ENCODE results near the gene CRTAC1. TPM values are rescaled to one million over a fixed set of nuclear protein-coding genes. Genes with fewer than 3 reads are reported as not detected.

CRTAC1 gene
- total and polyA plus RNA-seq, 9 of the 15 experiments (the other 6 are each of a cell fraction or from before 2014, with no cell fraction given): not detected

DNA sequence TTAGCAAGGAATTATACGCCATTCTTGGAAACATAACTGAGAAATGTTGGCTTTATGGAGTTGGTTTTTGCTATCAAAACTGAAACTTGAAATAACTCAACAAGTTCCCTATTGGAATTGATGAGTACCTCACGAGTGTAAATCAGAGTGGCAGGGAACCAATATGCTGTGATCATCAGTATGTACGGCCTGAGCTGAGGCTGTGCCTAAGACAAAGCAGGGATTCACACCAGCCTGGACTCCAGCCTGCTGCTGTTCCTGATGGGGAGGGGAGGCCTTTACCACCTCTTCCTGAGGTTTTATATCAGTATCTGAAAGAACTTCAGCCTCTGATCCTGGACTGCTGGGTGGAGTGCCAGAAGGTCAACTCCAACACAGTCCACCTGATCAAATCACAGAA, 52.7 kb downstream of the CRTAC1 start:
- in situ Hi-C loops (cut with MboI): no loop called here
- no peak overlapping the region for H3K27ac ChIP-seq (ENCODE audit: extremely low read depth, low read depth, low read length)
- FAIRE-seq (no peak), DNase-seq (ENCODE audit: extremely low read depth in 1 of 4, low spot score in 3 of 4) (no peak), ATAC-seq (no peak)
- H3K9ac ChIP-seq (ENCODE audit: insufficient read depth in 1 of 2, low read depth in 2 of 2, low read length in 2 of 2): no peak overlapping the region
- CTCF ChIA-PET (ENCODE audit: low intra/inter-chr PET ratio): no interaction called here
- POLR2A ChIA-PET: interaction anchor here (0.9 kb wide), 1 partner anchor 12 kb away, joined by 3 read pairs; no protein-coding TSS in a partner anchor
- BruUV-seq (replicated peaks): no TSS peak
- no peaks in the 10 kb centered on the region for H3K36me3 ChIP-seq (ENCODE audit: control insufficient read depth, insufficient read depth, low read length)
- no peak overlapping the region for H3K4me2 ChIP-seq (ENCODE audit: insufficient read depth, low read length)
- H3K4me3 ChIP-seq: no peak overlapping the region
- 0% methylated on average over 3 of the region's 3 CpGs for WGBS (ENCODE audit: insufficient coverage, low coverage, missing lambda C conversion rate)
- intact Hi-C loops (cut with micrococcal nuclease): no loop called here
- H3K27me3 ChIP-seq (ENCODE audit: control insufficient read depth in 2 of 2, insufficient read depth in 2 of 2, low read length in 2 of 2): peaks cover 8 to 43% of the 10 kb centered on the region in 2 experiments; a peak in 3 of 5 replicates
- H3K9me1 ChIP-seq (ENCODE audit: control insufficient read depth, insufficient read depth, low read length): no peaks in the 10 kb centered on the region
- no peaks in the 10 kb centered on the region for H4K20me1 ChIP-seq (replicated peaks; ENCODE audit: control insufficient read depth, insufficient read depth, low read length)
- peaks cover 0 to 5% of the 10 kb centered on the region in 2 experiments; a peak in 1 of 5 replicates for H3K4me1 ChIP-seq (replicated peaks in 1 of 2; ENCODE audit: control insufficient read depth in 2 of 2, insufficient read depth in 2 of 2, low read length in 2 of 2)
- H2AFZ ChIP-seq (ENCODE audit: low read depth, low read length): no peak overlapping the region
- no peaks in the 10 kb centered on the region for H3K79me2 ChIP-seq (ENCODE audit: control insufficient read depth, insufficient read depth, low read length)
- H3K9me3 ChIP-seq (replicated peaks; ENCODE audit: control insufficient read depth, insufficient read depth, low read depth, low read length): no peaks in the 10 kb centered on the region
- no peak for TF ChIP-seq DPF2 (IDR thresholded peaks at IDR 0.05)
- TF ChIP-seq HMG20A (CRISPR knock-in tag; conservative IDR thresholded peaks at IDR 0.05): no peak
- no peak for TF ChIP-seq NR2C1 (IDR thresholded peaks at IDR 0.05)
- no peak for TF ChIP-seq NR2C1 (tag; IDR thresholded peaks at IDR 0.05)
- TF ChIP-seq HNRNPK (IDR thresholded peaks at IDR 0.05; ENCODE audit: low read depth, low read length, poor library complexity, severe bottlenecking): no peak
- no peak for TF ChIP-seq E2F3 (CRISPR knock-in tag; IDR thresholded peaks at IDR 0.05)
- TF ChIP-seq BRF1 (IDR thresholded peaks at IDR 0.05; ENCODE audit: borderline replicate concordance, extremely low read depth, insufficient read length): no peak
- TF ChIP-seq, protein P1, sequence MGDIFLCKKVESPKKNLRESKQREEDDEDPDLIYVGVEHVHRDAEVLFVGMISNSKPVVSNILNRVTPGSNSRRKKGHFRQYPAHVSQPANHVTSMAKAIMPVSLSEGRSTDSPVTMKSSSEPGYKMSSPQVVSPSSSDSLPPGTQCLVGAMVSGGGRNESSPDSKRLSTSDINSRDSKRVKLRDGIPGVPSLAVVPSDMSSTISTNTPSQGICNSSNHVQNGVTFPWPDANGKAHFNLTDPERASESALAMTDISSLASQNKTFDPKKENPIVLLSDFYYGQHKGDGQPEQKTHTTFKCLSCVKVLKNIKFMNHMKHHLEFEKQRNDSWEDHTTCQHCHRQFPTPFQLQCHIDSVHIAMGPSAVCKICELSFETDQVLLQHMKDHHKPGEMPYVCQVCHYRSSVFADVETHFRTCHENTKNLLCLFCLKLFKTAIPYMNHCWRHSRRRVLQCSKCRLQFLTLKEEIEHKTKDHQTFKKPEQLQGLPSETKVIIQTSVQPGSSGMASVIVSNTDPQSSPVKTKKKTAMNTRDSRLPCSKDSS (IDR thresholded peaks at IDR 0.05; ENCODE audit: low read depth, partially characterized antibody): no peak
- no peak for TF ChIP-seq USF1 (CRISPR knock-in tag; IDR thresholded peaks at IDR 0.05)
- no peak for TF ChIP-seq CREBBP (IDR thresholded peaks at IDR 0.05; ENCODE audit: low read depth, low read length)
- TF ChIP-seq SMC3 (conservative IDR thresholded peaks at IDR 0.05; ENCODE audit: insufficient read depth, low read depth, low read length): no peak
- TF ChIP-seq, protein P2, sequence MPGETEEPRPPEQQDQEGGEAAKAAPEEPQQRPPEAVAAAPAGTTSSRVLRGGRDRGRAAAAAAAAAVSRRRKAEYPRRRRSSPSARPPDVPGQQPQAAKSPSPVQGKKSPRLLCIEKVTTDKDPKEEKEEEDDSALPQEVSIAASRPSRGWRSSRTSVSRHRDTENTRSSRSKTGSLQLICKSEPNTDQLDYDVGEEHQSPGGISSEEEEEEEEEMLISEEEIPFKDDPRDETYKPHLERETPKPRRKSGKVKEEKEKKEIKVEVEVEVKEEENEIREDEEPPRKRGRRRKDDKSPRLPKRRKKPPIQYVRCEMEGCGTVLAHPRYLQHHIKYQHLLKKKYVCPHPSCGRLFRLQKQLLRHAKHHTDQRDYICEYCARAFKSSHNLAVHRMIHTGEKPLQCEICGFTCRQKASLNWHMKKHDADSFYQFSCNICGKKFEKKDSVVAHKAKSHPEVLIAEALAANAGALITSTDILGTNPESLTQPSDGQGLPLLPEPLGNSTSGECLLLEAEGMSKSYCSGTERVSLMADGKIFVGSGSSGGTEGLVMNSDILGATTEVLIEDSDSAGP (CRISPR knock-in tag; IDR thresholded peaks at IDR 0.05): no peak
- TF ChIP-seq, protein P3, sequence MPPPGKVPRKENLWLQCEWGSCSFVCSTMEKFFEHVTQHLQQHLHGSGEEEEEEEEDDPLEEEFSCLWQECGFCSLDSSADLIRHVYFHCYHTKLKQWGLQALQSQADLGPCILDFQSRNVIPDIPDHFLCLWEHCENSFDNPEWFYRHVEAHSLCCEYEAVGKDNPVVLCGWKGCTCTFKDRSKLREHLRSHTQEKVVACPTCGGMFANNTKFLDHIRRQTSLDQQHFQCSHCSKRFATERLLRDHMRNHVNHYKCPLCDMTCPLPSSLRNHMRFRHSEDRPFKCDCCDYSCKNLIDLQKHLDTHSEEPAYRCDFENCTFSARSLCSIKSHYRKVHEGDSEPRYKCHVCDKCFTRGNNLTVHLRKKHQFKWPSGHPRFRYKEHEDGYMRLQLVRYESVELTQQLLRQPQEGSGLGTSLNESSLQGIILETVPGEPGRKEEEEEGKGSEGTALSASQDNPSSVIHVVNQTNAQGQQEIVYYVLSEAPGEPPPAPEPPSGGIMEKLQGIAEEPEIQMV (tag; conservative IDR thresholded peaks at IDR 0.05; ENCODE audit: low read depth): no peak
- TF ChIP-seq, protein P4, sequence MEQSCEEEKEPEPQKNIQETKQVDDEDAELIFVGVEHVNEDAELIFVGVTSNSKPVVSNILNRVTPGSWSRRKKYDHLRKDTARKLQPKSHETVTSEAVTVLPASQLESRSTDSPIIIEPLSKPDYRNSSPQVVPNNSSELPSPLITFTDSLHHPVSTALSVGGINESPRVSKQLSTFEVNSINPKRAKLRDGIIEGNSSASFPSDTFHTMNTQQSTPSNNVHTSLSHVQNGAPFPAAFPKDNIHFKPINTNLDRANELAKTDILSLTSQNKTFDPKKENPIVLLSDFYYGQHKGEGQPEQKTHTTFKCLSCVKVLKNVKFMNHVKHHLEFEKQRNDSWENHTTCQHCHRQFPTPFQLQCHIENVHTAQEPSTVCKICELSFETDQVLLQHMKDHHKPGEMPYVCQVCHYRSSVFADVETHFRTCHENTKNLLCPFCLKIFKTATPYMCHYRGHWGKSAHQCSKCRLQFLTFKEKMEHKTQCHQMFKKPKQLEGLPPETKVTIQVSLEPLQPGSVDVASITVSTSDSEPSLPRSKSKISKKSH (CRISPR knock-in tag; IDR thresholded peaks at IDR 0.05): no peak
- no peak for TF ChIP-seq ZNF253 (CRISPR knock-in tag; conservative IDR thresholded peaks at IDR 0.05)
